GM03348 (cell line): ENCODE measurements around the gene GLP1R.

Experiments
- DNase-seq: peaks from one replicate; pipeline ENCODE4 v3.0.0; 2012; ENCODE audit warnings: low spot score

GLP1R gene

GRCh38 chr6:39062014-39062740, 13.6 kb downstream of the GLP1R start:
- no peak for DNase-seq

GRCh38 chr6:39063526-39063925, 14.9 kb downstream of the GLP1R start:
- no peak for DNase-seq

- DNase-seq: no peak
These were observed 17.0 kb downstream of the GLP1R start for GRCh38 chr6:39065561-39065960.

- no peak for DNase-seq
These were observed 19.8 kb downstream of the GLP1R start for GRCh38 chr6:39068391-39068790.

- DNase-seq: no peak
These were observed 24.2 kb downstream of the GLP1R start for GRCh38 chr6:39072830-39073229.

GRCh38 chr6:39073471-39074355, 25.1 kb downstream of the GLP1R start:
- DNase-seq: no peak

- no peak for DNase-seq
These were observed 25.9 kb downstream of the GLP1R start for GRCh38 chr6:39074486-39074885.

GRCh38 chr6:39075010-39075686, 26.6 kb downstream of the GLP1R start:
- no peak for DNase-seq

GRCh38 chr6:39075807-39076622, 27.4 kb downstream of the GLP1R start:
- no peak for DNase-seq

- DNase-seq: no peak
These were observed 28.3 kb downstream of the GLP1R start for GRCh38 chr6:39076623-39077535.

GRCh38 chr6:39077882-39078594, 29.5 kb downstream of the GLP1R start:
- DNase-seq: no peak

- DNase-seq: no peak
These were observed 30.1 kb downstream of the GLP1R start for GRCh38 chr6:39078695-39079094.

GRCh38 chr6:39079197-39080125, 30.9 kb downstream of the GLP1R start:
- no peak for DNase-seq

GRCh38 chr6:39080246-39080875, 31.8 kb downstream of the GLP1R start:
- no peak for DNase-seq

GRCh38 chr6:39082310-39082709, 33.7 kb downstream of the GLP1R start:
- DNase-seq: no peak

- no peak for DNase-seq
These were observed 34.7 kb downstream of the GLP1R start for GRCh38 chr6:39083231-39083634.

GRCh38 chr6:39084506-39084905, 35.9 kb downstream of the GLP1R start:
- DNase-seq: no peak

- DNase-seq: no peak
These were observed 36.7 kb downstream of the GLP1R start for GRCh38 chr6:39085129-39085797.
